Bronchial epithelial cell (primary cell): ENCODE data around the gene TDO2. TPM values are rescaled to one million over a fixed set of nuclear protein-coding genes. Genes with fewer than 3 reads are reported as not detected.
"Not testable (repeated sequence)": the region's sequence is repeated elsewhere in the genome, so short reads cannot be mapped to it uniquely, and the experiment has no call there.

Experiments
- DNase-seq: peaks from one replicate; pipeline ENCODE4 v3.0.0-alpha.2; 2010; ENCODE audit warnings: low read depth
- FAIRE-seq: peaks from 2 replicates; lab custom pipeline; 2011; peaks lifted over from hg19 to GRCh38; lab: Jason Lieb, UNC
- H3K27me3 ChIP-seq: 2 replicates; pipeline ENCODE4 v1.5.1; 2011; ENCODE audit warnings: low read length; ENCODE audit not compliant: control insufficient read depth, insufficient read depth
- H3K36me3 ChIP-seq: 2 replicates; pipeline ENCODE4 v1.5.1; 2011; ENCODE audit warnings: low read length; ENCODE audit not compliant: control insufficient read depth, insufficient read depth
- H3K4me3 ChIP-seq: 2 replicates; pipeline ENCODE4 v1.5.1; 2011; ENCODE audit warnings: mild to moderate bottlenecking, low read depth, low read length, control low read depth
- total RNA-seq: library from RNA; depleted of rRNA; stranded (reverse); fragments of >200 nt; gene quantifications from 2 replicates; pipeline ENCODE4 v1.2.1, GENCODE V29; 2014
- TF ChIP-seq, protein P1 (sequence below): IDR thresholded peaks from 2 replicates; pipeline ENCODE4 v1.5.1; 2011; ENCODE audit warnings: mild to moderate bottlenecking, moderate library complexity, low read length, control low read depth, inconsistent platforms; ENCODE audit not compliant: insufficient read depth, severe bottlenecking

The TDO2 gene
- total RNA-seq, 1 donor from 2014 or later: not detected

DNA sequence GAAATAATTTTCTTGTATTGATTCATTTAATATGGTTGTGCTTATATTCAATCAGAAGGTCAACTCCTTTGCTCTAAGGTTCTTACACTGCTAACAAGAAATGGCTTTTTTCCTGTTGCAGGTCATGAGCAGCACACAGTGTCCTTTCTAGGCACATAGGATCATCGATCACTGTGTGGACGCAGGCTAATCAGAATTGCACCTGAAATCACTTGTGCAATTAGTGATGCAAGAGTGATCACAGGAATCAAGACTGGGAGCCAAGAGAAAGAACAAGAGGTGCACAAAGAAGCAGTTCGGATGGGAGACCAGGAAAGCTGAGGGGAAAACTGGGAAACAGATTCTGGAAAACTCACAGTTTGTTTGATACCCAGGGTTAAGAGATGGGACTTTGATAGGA lies 21.1 kb downstream of the TDO2 start:
- no peak overlapping the region for H3K4me3 ChIP-seq
- no peaks in the 10 kb centered on the region for H3K36me3 ChIP-seq
- TF ChIP-seq, protein P1, sequence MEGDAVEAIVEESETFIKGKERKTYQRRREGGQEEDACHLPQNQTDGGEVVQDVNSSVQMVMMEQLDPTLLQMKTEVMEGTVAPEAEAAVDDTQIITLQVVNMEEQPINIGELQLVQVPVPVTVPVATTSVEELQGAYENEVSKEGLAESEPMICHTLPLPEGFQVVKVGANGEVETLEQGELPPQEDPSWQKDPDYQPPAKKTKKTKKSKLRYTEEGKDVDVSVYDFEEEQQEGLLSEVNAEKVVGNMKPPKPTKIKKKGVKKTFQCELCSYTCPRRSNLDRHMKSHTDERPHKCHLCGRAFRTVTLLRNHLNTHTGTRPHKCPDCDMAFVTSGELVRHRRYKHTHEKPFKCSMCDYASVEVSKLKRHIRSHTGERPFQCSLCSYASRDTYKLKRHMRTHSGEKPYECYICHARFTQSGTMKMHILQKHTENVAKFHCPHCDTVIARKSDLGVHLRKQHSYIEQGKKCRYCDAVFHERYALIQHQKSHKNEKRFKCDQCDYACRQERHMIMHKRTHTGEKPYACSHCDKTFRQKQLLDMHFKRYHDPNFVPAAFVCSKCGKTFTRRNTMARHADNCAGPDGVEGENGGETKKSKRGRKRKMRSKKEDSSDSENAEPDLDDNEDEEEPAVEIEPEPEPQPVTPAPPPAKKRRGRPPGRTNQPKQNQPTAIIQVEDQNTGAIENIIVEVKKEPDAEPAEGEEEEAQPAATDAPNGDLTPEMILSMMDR: no peak
- FAIRE-seq (no peak), DNase-seq (no peak)
- H3K27me3 ChIP-seq: no peaks in the 10 kb centered on the region

DNA sequence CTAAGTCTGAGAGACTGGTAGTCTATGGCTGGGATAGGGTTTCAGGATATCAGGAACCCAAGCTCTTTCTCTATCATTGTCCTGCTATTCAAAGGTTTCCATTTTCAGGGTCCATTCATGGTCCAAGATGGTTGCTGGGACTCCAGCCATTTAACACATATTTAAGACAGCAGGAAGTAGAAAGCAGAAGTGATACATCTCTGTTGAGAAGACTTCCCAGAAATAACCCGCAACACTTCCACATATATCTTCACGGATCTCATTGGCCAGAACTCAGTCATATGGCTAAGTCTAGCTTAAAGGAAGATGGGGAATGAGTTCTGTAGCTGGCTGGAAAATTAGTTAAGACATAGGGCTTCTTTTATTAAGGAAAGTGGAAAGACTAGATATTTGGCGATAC lies 26.3 kb downstream of the TDO2 start:
- Histone ChIP-seq H3K27me3 (no peaks in the 10 kb centered on the region), H3K36me3 (no peaks in the 10 kb centered on the region), H3K4me3 (no peak overlapping the region)
- TF ChIP-seq, protein P1: no peak
- no peak for DNase-seq
- FAIRE-seq: no peak

GRCh38 chr4:155930330-155930729 lies 26.8 kb downstream of the TDO2 start:
- TF ChIP-seq, protein P1: no peak
- no peak for FAIRE-seq
- DNase-seq: no peak
- Histone ChIP-seq H3K36me3 (no peaks in the 10 kb centered on the region), H3K4me3 (no peak overlapping the region), H3K27me3 (no peaks in the 10 kb centered on the region)

- no peak for FAIRE-seq
- TF ChIP-seq, protein P1: no peak
- DNase-seq: no peak
Observed at GRCh38 chr4:155931634-155932033, 28.1 kb downstream of the TDO2 start.

GRCh38 chr4:155934634-155935033 lies 31.1 kb downstream of the TDO2 start:
- not testable (repeated sequence) for H3K27me3 ChIP-seq, H3K4me3 ChIP-seq, DNase-seq, H3K36me3 ChIP-seq, FAIRE-seq

More at GRCh38 chr4:155931634-155932033, 28.1 kb downstream of the TDO2 start:
- no peaks in the 10 kb centered on the region for H3K27me3 ChIP-seq
- H3K4me3 ChIP-seq: no peak overlapping the region
- H3K36me3 ChIP-seq: no peaks in the 10 kb centered on the region

DNA sequence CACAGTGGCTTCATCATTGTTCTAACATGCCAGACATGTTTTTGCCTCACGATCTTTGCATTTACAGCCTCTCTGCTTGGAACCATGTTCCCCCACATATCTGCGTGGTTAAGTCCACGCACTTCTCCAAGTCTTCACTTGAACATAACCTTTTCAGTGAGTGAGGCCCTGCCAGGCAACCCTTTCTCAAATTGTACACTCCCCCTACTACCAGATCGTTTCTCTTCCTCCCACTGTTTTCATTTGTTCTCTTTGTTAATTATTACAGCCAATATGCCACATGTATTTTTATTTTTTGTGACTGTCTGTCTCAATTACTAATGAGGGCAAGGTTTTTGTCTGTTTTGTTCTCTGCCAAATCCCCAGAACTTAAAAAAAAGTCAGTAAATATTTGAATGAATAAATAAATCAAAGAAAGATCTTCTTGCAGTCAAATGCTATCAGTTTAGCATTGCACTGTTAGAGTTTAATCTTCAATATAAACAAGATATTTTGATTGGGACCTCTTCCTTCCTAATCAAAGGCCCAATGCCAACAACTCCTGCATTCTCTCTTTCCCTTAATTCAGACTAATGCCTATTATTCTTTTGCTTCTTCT lies 32.0 kb downstream of the TDO2 start:
- Histone ChIP-seq H3K4me3 (no peak overlapping the region), H3K36me3 (no peaks in the 10 kb centered on the region), H3K27me3 (no peaks in the 10 kb centered on the region)
- TF ChIP-seq, protein P1: no peak
- peak; percentile 60 for FAIRE-seq
- peak; percentile 5 for DNase-seq
